OCI-LY3 (cell line): Measurements from ENCODE around the gene TMEM69.

Source experiments
- EZH2phosphoT487 ChIP-seq: fragments of 200-600 bp; shearing (Covaris generic); IDR thresholded peaks from 2 replicates; pipeline ENCODE4 v1.6.1; 2018; ENCODE audit warnings: antibody characterized with exemption, mixed run types, low read depth
- TF ChIP-seq, protein P1 (sequence below): fragments of 200-600, 300-600 bp; sonication (generic); IDR thresholded peaks from 2 replicates; pipeline ENCODE4 v1.5.1; 2014; ENCODE audit warnings: antibody characterized with exemption, low read length, low read depth

DNA sequence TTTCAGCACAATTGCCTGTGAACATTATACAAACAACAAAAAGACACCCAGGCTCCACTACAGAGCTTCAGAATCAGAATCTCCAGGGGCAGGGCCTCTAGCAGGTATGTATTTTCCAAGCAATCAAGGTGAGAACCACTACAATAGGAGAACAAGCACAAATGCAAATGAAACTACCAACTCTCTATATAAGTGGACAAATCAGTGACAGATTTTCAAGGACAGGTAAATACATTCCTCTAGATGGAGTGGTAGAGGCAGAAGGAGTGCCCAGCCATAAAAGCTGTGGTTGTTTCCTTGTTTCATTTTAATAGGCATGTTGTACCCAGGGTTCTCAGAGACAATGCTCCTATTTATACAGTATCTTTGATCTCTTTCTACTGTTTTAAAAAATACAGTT, 44.0 kb upstream of the TMEM69 start:
- TF ChIP-seq, protein P1, sequence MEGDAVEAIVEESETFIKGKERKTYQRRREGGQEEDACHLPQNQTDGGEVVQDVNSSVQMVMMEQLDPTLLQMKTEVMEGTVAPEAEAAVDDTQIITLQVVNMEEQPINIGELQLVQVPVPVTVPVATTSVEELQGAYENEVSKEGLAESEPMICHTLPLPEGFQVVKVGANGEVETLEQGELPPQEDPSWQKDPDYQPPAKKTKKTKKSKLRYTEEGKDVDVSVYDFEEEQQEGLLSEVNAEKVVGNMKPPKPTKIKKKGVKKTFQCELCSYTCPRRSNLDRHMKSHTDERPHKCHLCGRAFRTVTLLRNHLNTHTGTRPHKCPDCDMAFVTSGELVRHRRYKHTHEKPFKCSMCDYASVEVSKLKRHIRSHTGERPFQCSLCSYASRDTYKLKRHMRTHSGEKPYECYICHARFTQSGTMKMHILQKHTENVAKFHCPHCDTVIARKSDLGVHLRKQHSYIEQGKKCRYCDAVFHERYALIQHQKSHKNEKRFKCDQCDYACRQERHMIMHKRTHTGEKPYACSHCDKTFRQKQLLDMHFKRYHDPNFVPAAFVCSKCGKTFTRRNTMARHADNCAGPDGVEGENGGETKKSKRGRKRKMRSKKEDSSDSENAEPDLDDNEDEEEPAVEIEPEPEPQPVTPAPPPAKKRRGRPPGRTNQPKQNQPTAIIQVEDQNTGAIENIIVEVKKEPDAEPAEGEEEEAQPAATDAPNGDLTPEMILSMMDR = no peak
- no peak for TF ChIP-seq EZH2phosphoT487
